ENCODE measurements around the gene XRN1.

- TF ChIP-seq CTCF (conservative IDR thresholded peaks at IDR 0.05; ENCODE audit: low read depth, low read length) (no peak), EZH2 (IDR thresholded peaks at IDR 0.05; ENCODE audit: borderline replicate concordance, low read depth, low read length, poor library complexity, severe bottlenecking) (no peak)
Observed at GRCh38 chr3:142468456-142468855, 20.6 kb upstream of the XRN1 start.
